Stimulated activated CD4-positive, alpha-beta T cell treated with anti-CD3 and anti-CD28 coated beads, Interleukin-4, amount 100 ng/mL, for 48 hours (primary cell): ENCODE results near the gene EXOSC1.
A peak's percentile ranks its signal among the peaks of the same experiment; 100 is the strongest.
"Not testable (repeated sequence)": the region's sequence is repeated elsewhere in the genome, so short reads cannot be mapped to it uniquely, and the experiment has no call there.

Experiments used
- DNase-seq, 2 donors: peaks; one replicate each; pipeline ENCODE4 v3.0.0-alpha.2; 2020; ENCODE audit warnings: low read depth in 2 of 2

The EXOSC1 gene

DNA sequence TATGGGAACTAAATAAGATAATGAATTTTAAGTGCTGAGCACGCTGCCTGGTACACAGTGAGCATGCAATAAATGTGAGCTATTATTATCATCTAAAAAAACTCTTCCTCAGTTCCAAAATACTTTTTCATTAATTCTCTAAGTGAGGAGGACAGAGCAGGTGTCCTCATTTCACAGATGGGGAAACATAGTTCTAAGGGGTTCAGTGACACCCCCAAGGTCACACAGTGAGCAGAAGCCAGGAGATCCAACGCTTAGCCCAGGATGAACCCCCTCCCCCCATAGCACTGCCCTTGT lies 37.9 kb downstream of the EXOSC1 start:
- DNase-seq: no peak

DNA sequence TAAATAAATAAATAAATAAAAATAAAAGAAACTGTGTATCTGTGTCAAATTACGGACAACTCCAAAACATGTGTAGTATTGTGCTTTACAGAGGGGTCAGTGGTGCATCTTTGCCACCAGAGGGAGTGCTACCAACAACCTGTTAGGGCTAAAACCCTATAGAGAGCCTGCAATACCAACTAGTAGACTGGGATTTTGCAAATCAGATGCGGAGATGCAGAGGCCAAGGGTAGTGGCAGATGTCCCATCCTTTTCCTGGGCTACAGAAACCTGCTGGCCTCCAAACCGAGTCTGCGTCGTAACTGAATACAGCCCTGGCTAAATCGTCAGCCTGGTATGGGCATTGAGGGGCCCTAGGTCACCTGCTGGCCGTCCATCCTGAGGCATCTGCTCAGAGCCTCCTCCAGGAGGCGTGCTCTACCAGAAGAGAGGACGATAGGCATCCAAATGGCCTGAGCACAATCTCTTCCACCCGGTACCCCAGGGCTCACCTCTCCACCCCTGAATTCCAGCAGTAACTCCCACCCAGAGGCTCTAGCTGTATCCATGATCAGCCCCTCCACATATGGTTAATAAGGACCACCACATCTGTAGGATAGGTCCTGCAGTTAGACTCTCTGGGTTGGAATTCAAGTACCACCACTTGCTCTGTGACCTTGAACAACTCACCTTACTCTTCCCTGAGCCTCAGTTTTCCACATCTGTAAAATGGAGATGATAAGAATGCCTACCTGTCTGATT lies 38.4 kb downstream of the EXOSC1 start:
- peak in 1 of 2 donors; percentile 57 for DNase-seq

DNA sequence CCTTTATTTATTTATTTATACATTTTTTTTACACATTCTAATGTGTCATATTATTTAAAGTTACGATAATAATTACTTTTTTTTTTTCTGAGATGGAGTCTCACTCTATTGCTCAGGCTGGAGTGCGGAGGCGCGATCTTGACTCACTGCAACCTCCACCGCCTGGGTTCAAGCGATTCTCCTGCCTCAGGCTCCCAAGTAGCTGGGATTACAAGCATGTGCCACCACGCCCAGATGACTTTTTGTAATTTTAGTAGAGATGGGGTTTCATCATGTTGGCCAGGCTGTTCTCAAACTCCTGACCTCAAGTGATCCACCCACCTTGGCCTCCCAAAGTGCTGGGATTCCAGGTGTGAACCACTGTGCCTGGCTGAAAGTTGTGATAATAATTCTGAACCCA lies 39.3 kb downstream of the EXOSC1 start:
- not testable (repeated sequence) for DNase-seq

DNA sequence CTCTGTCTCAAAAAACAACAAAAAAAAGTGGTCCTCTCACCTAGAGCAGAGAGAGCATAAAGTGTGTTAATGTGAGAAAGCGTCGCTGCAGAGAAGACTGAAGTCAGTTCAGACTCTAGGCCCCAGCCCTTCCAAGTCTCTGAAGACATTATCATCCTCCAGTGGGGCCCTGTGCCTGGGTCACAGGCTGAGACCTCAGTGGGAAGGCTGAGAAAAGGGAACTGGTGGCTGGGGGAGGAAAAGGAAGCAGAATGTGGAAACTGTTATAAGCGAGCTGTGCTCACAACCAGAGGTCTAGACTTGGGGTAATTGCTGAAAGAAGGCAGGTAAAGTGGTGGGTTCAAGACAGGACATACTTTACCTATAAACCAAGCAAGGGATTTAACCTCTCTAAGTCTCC lies 39.7 kb downstream of the EXOSC1 start:
- no peak for DNase-seq

DNA sequence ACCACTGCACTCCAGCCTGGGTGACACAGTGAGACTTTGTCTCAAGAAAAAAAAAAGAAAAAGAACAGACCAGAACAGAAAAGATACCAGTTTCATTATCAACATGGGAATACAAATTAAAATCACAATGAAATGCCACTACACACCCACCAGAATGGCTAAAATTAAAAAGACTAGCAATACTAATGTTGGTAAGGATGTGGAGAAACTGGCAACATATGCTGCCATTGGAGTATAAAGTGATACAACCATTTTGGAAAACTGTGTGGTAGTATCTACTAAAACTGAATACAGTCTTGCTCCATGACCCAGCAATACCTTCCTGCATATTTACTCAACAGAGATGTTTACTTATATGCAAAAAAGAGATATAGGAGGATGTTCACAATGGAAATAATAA lies 41.8 kb downstream of the EXOSC1 start:
- no peak for DNase-seq

DNA sequence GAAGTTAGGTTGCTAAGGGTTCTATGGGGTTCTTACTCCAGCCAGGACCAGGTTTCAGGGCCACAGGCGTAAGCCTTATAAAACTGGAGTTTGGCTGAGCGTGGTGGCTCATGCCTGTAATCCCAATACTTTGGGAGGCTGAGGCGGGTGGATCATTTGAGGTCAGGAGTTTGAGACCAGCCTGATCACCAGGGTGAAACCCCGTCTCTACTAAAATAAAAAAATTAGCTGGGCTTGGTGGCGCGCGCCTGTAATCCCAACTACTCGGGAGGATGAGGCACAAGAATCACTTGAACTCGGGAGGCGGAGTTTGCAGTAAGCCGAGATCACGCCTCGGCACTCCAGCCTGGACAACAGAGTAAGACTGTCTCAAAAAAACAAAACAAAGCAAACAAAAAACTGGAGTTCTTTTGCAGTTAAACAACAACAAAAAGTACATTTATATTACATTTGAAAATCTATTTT lies 44.3 kb downstream of the EXOSC1 start:
- no peak for DNase-seq

DNA sequence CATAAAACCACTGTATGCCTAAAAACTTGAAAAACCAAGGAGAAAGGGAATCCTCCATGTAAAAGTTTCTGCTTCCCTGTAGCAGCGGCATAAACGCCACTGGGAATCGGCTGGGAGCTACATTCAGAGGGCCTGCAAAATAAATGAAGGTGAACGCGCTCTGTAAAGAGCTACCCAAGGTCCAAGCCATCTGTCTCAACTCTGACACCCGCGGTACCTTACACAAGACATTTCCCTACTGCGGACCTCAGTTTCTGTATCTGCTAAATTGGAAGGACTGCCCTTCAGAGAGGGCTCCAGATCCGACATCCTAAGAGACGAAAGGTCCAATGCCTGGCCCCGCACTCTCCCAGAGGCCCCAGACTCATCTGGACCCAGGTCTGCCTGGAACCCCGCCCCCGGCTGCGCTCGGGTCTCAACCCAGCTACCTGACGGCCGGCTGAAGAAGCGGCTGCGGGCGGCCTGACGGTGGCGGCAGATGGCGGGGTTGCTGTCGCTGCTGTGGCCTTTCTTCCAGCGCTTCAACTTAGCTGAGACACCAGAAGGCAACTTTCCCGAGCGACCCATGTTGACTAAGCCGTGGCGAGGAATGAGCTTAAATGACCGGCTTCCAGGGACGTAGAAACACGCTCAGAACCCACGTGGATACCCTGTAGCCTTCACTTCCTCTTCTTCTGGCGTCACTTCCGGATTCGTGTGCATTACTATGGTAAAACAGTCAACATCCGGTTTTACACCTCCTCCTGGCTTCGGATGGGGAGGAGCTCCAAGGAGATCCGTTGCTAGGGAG lies 44.9 kb downstream of the EXOSC1 start, which contains the start of gene RRP12:
RRP12 (minus strand) TSS at position 676 of the 790 bp plus-strand sequence; CDS start at position 567, 109 bp downstream.
- DNase-seq: peak; percentile 56 to 81

DNA sequence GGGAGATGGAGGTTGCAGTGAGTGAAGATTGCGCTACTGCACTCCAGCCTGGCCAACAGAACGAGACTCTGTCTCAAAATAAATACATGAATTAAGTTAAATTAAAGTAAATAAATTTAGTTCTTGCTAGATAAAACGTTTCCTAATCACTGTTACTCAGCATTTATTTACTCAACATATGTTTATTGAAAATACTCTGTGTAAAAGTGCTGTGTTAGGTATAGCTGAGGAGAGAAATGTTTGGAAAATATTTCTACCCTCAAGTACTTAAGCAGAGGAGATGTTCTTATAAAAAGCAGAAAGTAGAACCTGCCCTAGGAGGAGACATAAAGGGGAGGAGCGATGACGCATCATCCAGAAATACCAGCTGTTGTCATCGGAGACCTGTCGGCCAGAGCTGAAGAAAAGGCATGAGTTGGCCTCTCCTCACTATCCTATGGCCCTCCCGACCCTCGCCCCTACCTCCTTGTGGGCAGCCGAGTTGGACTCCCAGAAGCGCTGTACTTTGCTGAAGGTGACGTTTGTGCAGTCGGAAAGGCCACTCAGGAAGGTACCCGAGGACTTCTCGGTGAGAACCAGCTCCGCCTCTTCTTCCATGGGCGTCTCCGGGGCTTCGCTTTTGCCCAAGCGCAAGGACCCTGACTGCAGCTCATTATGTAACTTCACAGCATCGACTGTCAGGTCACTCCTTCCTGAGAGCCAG lies 45.8 kb downstream of the EXOSC1 start:
- no peak for DNase-seq

DNA sequence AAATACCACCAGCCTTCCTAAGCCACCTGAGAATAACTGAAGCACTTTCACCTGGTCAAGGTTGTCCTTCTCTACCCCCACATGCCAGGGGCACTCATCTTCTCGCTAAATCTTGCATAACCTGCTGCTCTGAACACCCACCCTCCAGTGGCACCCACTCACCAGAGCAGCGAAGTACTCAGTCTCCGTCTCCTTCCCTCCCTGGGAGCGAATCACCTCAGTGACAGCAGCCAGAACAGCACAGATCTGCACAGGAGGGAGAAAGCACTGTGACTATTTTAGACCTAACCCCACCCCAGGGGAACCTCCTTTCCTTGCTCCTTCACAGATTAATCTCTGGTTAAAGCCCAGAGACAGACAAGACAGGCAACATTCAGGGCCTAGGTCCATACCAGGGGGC lies 49.8 kb downstream of the EXOSC1 start:
- no peak for DNase-seq

DNA sequence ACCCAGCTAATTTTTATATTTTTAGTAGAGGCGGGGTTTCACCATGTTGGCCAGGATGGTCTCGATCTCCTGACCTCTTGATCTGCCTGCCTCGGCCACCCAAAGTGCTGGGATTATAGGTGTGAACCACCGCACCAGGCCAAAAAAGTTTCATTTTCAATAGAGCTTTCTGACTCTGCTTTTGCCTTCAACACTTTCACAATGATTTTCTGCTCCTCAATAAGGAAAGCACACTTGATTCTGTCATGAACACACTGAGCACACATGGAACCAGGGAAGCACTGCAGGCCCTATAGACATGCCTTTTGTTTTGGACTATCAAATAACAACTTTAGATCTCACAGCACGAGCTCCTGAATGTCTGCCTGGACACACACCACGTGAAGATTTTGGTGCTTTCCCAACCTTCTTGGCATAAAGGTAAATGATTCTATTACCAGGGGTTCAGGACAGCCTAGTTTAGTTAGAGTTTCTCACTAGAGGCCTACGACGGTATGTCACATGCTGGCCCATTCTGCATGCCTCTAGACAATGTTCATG lies 52.7 kb downstream of the EXOSC1 start:
- no peak for DNase-seq

DNA sequence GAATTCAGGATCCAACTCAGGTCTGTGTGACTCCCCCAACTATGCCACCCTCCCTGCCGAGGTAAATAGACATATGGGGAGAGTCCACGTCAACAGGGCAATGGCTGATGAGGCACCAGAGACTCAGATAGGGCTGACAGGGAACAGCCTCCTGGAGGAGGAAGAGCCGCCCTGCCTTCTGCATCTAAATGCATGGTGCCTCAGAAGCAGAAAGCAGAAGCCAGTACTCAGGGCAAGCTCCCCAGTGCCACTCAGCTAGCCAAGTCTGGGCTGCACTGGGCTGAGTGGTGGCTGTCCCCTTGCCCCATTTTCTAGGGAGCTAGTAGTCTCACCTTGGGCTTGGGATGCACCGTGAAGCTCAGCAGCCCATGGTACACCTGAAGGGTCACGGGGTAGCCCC lies 55.7 kb downstream of the EXOSC1 start:
- DNase-seq: no peak

DNA sequence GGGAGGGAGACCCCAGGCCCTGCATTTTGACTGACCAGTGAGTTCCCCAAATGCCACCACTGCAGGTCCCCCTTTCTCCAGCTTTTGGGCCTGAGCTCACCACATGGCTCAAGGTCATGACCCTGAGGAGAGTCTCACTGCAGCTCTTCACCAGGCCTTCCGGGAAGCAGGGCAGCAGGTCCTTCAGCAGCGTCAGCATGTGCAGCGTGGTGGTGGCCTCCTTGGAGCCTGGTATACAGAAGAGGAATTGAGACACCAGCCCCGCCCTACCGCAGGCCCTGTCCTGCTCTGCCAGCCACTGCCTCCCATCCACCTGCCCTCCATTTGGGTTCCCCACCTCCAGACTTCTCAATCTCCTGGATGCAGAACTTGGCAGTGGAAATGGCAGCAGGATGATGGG lies 57.7 kb downstream of the EXOSC1 start:
- DNase-seq: no peak
